Right lobe of liver (tissue), 4 donors: ENCODE data around the gene SRGAP2B.
"Not testable (repeated sequence)": the region's sequence is repeated elsewhere in the genome, so short reads cannot be mapped to it uniquely, and the experiment has no call there.

ENCODE experiments used
- CTCF ChIP-seq, 4 donors: fragments of 200-600 bp in 3 of 4; fragments of 450-650 bp in 1 of 4; IDR thresholded peaks; one replicate each; pipeline versions ENCODE4 v1.5.1 to v1.8.0; 2016 to 2022; ENCODE audit warnings: antibody characterized with exemption in 4 of 4, mild to moderate bottlenecking in 2 of 4
- POLR2A ChIP-seq: fragments of 450-650 bp; IDR thresholded peaks from one replicate; pipeline ENCODE4 v1.6.1; 2017; ENCODE audit warnings: antibody characterized with exemption, mild to moderate bottlenecking
- donor health status: DM: no; HTN: no; CAD: no.
- donor health status: DM: no; HTN: no; CAD: no.
- donor health status: DM: no; HTN: yes; CAD: no.

- TF ChIP-seq CTCF (IDR thresholded peaks at IDR 0.05); POLR2A: not testable (repeated sequence)
Observed at GRCh38 chr1:144932153-144932552, 163.0 kb downstream of the SRGAP2B start.
